Activated CD4-positive, alpha-beta T cell treated with anti-CD3 and anti-CD28 coated beads, Interleukin-2, amount 10 ng/mL, durations not matched to agents 7 days and 5 days (primary cell): ENCODE data around the gene AQP2. TPM values are rescaled to one million over a fixed set of nuclear protein-coding genes. Genes with fewer than 3 reads are reported as not detected.

Source experiments
- CTCF ChIA-PET: fragments of 350-600 bp; sonication (Branson Sonifier 250); formaldehyde crosslinking; loops from one replicate; lab custom pipeline; 2021; ENCODE audit warnings: antibody characterized with exemption; lab: Charles Lee
- POLR2A ChIA-PET: fragments of 350-600 bp; sonication (Branson Sonifier 250); formaldehyde crosslinking; loops from one replicate; lab custom pipeline; 2021; ENCODE audit warnings: antibody characterized with exemption; lab: Charles Lee
- DNase-seq: peaks from one replicate; pipeline ENCODE4 v3.0.0-alpha.2; 2020
- H3K27ac Mint-ChIP-seq: one replicate; pipeline ENCODE4 v1.8.0; 2021; ENCODE audit warnings: mild to moderate bottlenecking, moderate library complexity, mixed read lengths
- H3K27me3 Mint-ChIP-seq: one replicate; pipeline ENCODE4 v1.8.0; 2021; ENCODE audit warnings: mixed read lengths
- H3K36me3 Mint-ChIP-seq: one replicate; pipeline ENCODE4 v1.8.0; 2021; ENCODE audit warnings: low read depth, mixed read lengths
- H3K4me1 Mint-ChIP-seq: one replicate; pipeline ENCODE4 v1.8.0; 2021; ENCODE audit warnings: mixed read lengths
- H3K4me3 Mint-ChIP-seq: one replicate; pipeline ENCODE4 v1.8.0; 2021; ENCODE audit warnings: mild to moderate bottlenecking, moderate library complexity, mixed read lengths
- H3K9me3 Mint-ChIP-seq: one replicate; pipeline ENCODE4 v1.8.0; 2021; ENCODE audit warnings: mixed read lengths
- total RNA-seq, 2 experiments: library from RNA; stranded (reverse); gene quantifications; one replicate each; pipeline ENCODE4 v1.2.3, GENCODE V29; 2021

AQP2 gene
- total RNA-seq, 2 experiments from 2014 or later: not detected

DNA sequence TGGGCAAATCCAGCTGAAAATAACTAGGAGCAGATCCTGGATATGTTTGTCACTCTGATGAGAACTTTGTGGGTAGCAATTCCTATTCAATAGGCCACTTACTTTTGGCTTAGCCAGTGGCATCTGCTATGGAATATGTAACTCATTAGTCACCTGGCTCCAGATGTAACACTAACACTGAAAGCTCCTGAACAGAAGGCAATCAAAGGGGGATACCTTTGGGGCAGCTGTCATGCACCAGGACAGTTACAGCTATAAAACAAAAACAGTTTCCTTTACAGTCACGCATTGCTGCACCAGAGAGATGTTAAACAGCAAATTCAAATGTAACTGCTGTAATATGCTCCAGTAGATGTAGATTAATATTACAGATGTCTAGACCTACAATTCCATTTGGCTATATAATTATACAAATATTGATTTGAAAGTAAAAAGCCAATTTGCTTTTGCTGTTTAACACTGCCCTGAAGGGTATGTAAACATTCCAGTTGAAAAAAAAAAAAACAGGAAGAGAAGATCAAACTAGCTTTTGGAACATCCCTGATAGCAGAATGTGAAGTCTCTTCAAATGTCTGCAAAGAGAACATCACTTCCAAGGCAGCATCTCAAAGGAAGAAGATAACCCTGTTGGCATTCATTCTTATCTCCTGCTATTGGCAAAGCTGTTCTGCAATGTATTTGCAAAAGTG, 56.4 kb downstream of the AQP2 start:
- peaks cover 46% of the 10 kb centered on the region for H3K36me3 Mint-ChIP-seq
- H3K27ac Mint-ChIP-seq: no peak overlapping the region

More for the DNA sequence above, 56.4 kb downstream of the AQP2 start:
- ChIA-PET POLR2A (interaction anchor here (1.0 kb wide), 1 partner anchor 53 kb away, joined by 5 read pairs; no protein-coding TSS in a partner anchor), CTCF (interaction anchor here (0.6 to 2.0 kb wide), 7 partner anchors 11 to 537 kb away, joined by 3 to 9 read pairs (median 3); partner anchors contain the start of gene AQP6)
- no peaks in the 10 kb centered on the region for H3K27me3 Mint-ChIP-seq
- H3K4me1 Mint-ChIP-seq: peaks cover 11% of the 10 kb centered on the region
- no peak for DNase-seq
- no peaks in the 10 kb centered on the region for H3K9me3 Mint-ChIP-seq
- H3K4me3 Mint-ChIP-seq: no peak overlapping the region

Other genes starting within 250 kb of the AQP2 start
- 10 to 100 TPM; 37.4 to 38.2 TPM for gene FMNL3, start 243.3 kb upstream of the AQP2 start, total RNA-seq
- 100 to 1,000 TPM; 426 to 442 TPM for gene TMBIM6, start 209.2 kb upstream of the AQP2 start, total RNA-seq
- gene NCKAP5L, start 122.3 kb upstream of the AQP2 start, total RNA-seq: 1 to 10 TPM; 4.0 to 4.5 TPM
- gene BCDIN3D, start 107.6 kb upstream of the AQP2 start, total RNA-seq: 1 to 10 TPM; 7.7 to 8.7 TPM
- gene FAIM2, start 46.8 kb upstream of the AQP2 start, total RNA-seq: under 1 TPM; 0.33 to 0.50 TPM
- not detected for gene AQP5, start 11.1 kb downstream of the AQP2 start, total RNA-seq
- gene AQP6, start 22.2 kb downstream of the AQP2 start, total RNA-seq: not detected
- 100 to 1,000 TPM; 177 to 183 TPM for gene RACGAP1, start 74.8 kb downstream of the AQP2 start, total RNA-seq
- 10 to 100 TPM in 1 of 2 experiments, 1 to 10 TPM in 1; 8.7 to 10.1 TPM for gene ASIC1, start 106.9 kb downstream of the AQP2 start, total RNA-seq
- gene SMARCD1, start 134.6 kb downstream of the AQP2 start, total RNA-seq: 10 to 100 TPM; 62.3 to 88.6 TPM
- gene GPD1, start 153.3 kb downstream of the AQP2 start, total RNA-seq: under 1 TPM; 0.25 to 0.37 TPM
- gene COX14, start 161.5 kb downstream of the AQP2 start, total RNA-seq: 10 to 100 TPM; 31.6 to 47.9 TPM
- gene CERS5, start 216.6 kb downstream of the AQP2 start, total RNA-seq: 10 to 100 TPM; 49.2 to 59.2 TPM